Stimulated activated effector memory CD8-positive, alpha-beta T cell treated with anti-CD3 and anti-CD28 coated beads, Interleukin-12 subunit alpha, Interleukin-12 subunit beta, amount 100 ng/mL, for 72 hours (primary cell): ENCODE data around the gene LRRC14B.
A peak's percentile ranks its signal among the peaks of the same experiment; 100 is the strongest.
"Not testable (repeated sequence)": the region's sequence is repeated elsewhere in the genome, so short reads cannot be mapped to it uniquely, and the experiment has no call there.

Experiments used
- ATAC-seq: fragments of 150-1000 bp; cut with Tn5 transposase; 2 replicates; pipeline ENCODE4 v1.10.0; 2021
- DNase-seq, 2 donors: peaks; one replicate each; pipeline ENCODE4 v3.0.0; 2021 to 2022; ENCODE audit warnings: low spot score in 2 of 2
- H3K27ac Mint-ChIP-seq: one replicate; pipeline ENCODE4 v1.8.0; 2022; ENCODE audit warnings: mild to moderate bottlenecking, mixed read lengths
- H3K36me3 Mint-ChIP-seq: one replicate; pipeline ENCODE4 v1.8.0; 2022; ENCODE audit warnings: mild to moderate bottlenecking, mixed read lengths
- H3K4me1 Mint-ChIP-seq: one replicate; pipeline ENCODE4 v1.8.0; 2022; ENCODE audit warnings: mixed read lengths
- H3K4me3 Mint-ChIP-seq: one replicate; pipeline ENCODE4 v1.8.0; 2022; ENCODE audit warnings: mild to moderate bottlenecking, mixed read lengths
- H3K9me3 Mint-ChIP-seq: one replicate; pipeline ENCODE4 v1.8.0; 2022; ENCODE audit warnings: mixed read lengths

LRRC14B gene

DNA sequence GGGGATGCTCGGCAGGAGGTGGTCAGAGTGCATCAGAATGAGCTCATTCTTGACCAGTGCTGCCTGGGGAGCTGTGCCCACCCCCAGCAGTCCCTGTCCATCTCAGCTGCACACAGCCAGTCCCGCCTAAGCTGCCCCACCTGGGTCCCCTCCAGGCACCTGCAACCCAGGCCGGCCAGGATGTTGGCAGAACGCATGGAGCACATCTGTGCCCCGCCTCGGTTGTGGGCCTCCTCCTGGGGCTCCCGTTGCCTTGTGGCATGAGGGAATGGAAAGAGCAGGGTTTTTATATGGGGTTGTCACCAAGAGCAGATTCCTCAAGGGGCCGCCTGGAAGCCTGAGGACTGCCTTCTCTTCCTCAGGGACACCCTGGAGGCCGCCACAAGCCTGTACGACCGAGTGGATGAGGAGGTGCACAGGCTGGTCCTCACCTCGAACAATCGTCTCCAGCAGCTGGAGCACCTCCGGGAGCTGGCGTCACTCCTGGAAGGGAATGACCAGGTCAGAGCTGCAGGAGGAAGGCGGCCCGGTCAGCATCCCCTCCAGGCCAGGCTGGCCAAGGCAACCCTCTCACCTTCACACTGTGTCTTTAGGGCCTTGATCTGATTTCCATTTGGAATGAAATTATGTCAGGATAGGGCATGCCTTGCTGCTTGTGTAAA, 34.8 kb upstream of the LRRC14B start:
- peak; percentile 16 for ATAC-seq
- DNase-seq: no peak
- Mint-ChIP-seq H3K4me1 (peaks cover 10% of the 10 kb centered on the region), H3K9me3 (no peaks in the 10 kb centered on the region), H3K4me3 (no peak overlapping the region), H3K27ac (no peak overlapping the region), H3K36me3 (no peaks in the 10 kb centered on the region)

DNA sequence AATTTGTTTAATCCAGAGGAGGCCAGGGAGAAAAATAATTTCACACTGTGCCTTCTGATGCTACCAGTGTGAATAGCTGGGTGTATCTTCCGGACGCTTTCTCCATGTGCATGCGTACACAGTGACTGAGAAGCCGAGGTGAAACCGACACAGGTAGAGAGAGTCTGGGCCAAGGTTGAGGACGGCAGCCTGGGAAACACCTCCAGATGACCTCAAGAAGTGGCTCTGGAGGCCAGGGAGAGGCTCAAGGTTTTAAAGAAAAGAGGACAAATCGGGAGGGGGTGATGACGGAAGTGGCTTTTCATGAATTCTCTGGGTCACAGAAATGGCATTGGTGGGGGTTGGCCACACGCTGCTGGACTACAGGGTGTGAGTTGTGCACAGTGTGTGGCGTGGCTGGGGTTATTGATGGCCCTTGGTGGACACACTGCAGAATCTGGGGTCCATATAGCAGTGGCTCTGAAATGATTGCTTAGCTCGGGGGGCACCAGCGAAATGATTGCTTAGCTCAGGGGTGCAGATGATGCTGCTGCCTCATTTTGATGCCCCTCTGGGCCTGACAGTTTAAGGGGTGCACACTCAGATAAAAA, 34.1 kb upstream of the LRRC14B start:
- ATAC-seq (no peak), DNase-seq (no peak)
- Mint-ChIP-seq H3K36me3 (no peaks in the 10 kb centered on the region), H3K9me3 (no peaks in the 10 kb centered on the region), H3K27ac (no peak overlapping the region), H3K4me3 (no peak overlapping the region), H3K4me1 (peaks cover 10% of the 10 kb centered on the region)

DNA sequence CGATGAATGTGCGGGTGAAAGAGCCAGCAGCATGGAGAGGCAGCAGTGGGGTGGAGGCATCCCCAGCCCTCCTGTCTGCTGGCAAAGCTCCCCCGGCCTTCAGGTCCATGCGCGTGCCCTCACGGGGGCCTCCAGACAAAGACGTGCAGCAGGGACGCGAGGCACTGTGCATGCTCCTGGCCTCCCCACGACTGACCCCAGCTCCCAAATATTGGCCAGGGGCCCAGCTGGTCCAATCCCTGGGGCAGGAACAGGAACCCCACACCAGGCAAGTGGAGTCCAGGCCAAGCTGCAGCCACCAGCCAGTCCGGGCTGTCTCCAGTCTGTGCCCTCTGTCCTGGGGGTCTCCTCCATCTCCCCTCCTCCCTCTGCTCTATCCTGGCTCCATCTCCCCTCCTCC, 33.5 kb upstream of the LRRC14B start:
- Mint-ChIP-seq H3K9me3 (no peaks in the 10 kb centered on the region), H3K4me3 (no peak overlapping the region), H3K36me3 (no peaks in the 10 kb centered on the region), H3K27ac (no peak overlapping the region), H3K4me1 (peaks cover 10% of the 10 kb centered on the region)
- DNase-seq: no peak
- no peak for ATAC-seq

DNA sequence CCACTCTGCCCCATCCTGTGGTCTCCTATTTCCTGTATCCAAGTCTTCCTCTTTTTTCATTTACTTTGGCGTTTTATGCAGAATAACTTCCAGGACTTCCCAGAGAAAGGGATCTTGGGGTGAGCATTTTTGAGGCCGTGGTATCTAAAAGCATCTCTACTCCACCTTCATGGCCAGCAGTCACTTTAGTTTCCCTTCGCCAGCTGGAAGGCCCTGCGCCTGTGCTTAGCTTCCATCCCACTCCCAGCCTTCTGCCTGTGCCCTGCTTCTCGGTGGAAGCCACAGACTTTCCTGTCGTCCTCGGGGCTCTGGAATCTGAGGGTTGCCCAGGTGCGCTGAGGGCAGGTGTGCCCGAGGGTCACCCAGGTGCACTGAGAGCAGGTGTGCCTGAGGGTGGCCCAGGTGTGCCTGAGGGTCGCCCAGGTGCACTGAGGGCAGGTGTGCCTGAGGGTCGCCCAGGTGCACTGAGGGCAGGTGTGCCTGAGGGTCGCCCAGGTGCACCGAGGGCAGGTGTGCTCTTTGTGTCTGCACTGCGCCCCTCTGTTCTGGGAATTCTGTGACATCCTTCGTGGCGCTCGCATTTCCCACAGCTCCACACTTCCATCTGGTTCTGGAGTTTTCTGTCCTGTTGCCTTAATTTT, 32.4 kb upstream of the LRRC14B start:
- peaks cover 10% of the 10 kb centered on the region for H3K4me1 Mint-ChIP-seq
- H3K4me3 Mint-ChIP-seq: no peak overlapping the region
- DNase-seq (no peak), ATAC-seq (no peak)
- H3K9me3 Mint-ChIP-seq: no peaks in the 10 kb centered on the region
- peak overlapping the region; percentile 27 for H3K27ac Mint-ChIP-seq
- no peaks in the 10 kb centered on the region for H3K36me3 Mint-ChIP-seq

DNA sequence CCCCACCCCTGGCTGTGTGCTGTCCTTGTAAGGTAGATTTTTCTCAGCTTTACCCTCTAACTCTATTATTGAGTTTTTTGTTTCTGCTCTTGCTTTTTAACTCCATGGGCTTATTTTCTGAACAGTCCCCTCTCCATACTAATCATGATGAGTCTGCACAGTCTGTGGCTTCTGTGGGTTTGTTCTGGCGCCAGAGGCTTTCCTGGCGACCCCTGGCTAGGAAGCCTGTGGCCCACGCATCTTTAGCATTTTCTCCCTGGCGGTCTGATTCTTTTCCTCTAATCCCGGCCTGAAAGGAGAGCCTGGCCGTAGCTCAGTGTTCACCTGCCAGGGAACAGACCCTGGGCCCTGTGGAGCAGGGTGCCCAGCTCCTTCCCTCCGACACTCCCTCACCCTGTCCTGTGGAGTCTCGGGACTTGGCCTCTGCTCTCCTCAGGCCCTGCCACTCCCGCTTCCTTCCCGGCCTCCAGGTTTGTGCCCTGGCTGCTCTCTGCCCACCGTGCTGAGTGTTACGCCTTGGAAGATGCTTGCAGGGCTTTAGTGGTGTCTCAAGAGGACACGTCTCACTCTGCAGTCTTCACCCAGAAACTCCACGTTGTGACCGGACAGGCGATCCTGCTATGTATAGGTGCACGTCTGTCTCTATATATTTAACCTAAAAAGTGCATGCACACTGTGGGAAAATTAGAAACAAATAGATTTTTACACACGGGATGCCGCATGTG, 31.7 kb upstream of the LRRC14B start:
- Mint-ChIP-seq H3K27ac (no peak overlapping the region), H3K4me3 (no peak overlapping the region), H3K4me1 (peaks cover 10% of the 10 kb centered on the region), H3K9me3 (no peaks in the 10 kb centered on the region), H3K36me3 (no peaks in the 10 kb centered on the region)
- ATAC-seq: no peak
- DNase-seq: no peak

DNA sequence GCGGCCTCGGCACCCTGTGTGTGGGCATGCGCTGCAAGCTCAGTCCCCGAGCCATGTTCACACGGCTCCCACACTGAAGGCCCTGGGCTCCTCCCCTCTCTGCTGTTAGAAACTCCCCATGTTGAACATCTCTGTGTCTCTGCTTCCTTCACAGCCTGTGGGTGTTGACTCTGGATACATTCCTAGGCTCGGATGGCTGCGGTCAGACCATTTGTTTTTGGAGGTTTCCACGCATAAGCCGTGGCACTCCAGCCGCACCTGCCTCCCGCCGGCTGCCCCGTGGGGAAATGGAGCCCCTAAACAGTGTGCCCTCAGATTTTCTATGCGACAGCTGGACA, 31.2 kb upstream of the LRRC14B start:
- H3K4me1 Mint-ChIP-seq: peaks cover 10% of the 10 kb centered on the region
- no peak for DNase-seq
- H3K4me3 Mint-ChIP-seq: no peak overlapping the region
- no peak for ATAC-seq
- H3K9me3 Mint-ChIP-seq: no peaks in the 10 kb centered on the region
- H3K36me3 Mint-ChIP-seq: no peaks in the 10 kb centered on the region
- no peak overlapping the region for H3K27ac Mint-ChIP-seq

DNA sequence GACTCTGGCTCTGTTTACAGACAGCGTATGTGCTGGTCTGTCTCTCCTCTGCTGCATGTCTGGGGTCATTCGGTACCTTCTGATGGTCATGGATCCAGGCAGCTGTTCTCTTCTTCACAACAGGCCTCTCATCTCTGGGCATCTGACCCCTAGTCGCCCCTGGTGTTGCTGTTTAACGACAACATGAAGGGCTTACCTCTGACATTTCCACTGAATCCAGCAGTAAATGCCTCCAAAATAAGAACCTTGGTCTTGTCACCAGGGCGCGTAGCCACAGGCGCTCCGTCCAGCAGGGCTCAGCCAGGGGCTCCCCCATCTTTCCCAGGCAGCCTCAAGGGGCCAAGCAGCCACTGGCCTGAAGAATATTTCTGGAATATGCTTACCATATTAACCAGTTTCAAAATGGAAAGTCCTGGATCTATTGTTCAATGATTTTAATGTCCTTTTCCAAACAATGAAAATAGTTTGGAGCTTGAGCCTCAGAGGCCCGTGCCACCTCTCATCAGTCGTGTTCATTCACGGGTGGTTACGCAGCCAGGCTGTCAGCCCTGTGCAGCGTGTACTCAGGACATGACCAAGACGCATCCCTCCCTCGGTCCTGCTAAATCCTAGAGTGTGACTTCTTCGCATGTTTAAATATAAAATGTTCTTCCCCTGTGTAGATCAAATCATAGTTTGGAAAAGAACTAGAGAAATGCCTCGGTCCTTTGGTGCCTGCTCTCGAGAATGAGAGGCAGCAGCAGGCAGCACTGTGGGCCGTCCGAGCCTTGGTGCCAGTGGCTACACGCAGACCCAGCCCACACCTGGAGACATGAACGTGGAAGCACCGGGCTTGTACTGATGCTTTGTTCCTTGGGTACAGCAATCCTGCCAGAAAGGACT, 30.1 kb upstream of the LRRC14B start:
- H3K9me3 Mint-ChIP-seq: no peaks in the 10 kb centered on the region
- H3K27ac Mint-ChIP-seq: no peak overlapping the region
- DNase-seq: no peak

DNA sequence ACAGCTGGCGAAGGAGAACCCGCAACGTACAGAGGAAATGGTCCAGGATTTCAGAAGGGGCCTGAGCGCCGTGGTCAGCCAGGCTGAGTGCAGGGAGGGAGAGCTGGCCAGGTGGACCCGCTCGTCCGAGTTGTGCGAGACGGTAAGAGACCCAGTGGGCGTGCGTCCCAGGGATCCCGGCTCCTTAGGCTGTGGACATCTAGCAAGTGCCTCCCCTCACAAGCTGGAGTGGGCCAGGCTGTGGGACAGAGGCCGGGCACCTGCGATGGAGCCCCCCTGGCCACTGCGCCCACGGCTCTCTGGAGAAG, 29.5 kb upstream of the LRRC14B start:
- no peaks in the 10 kb centered on the region for H3K36me3 Mint-ChIP-seq
- no peak for ATAC-seq
- H3K4me3 Mint-ChIP-seq: no peak overlapping the region
- DNase-seq: no peak
- no peaks in the 10 kb centered on the region for H3K9me3 Mint-ChIP-seq
- peaks cover 14% of the 10 kb centered on the region for H3K4me1 Mint-ChIP-seq
- no peak overlapping the region for H3K27ac Mint-ChIP-seq

More for the DNA sequence above, 30.1 kb upstream of the LRRC14B start:
- no peak for ATAC-seq
- Mint-ChIP-seq H3K4me1 (peaks cover 10% of the 10 kb centered on the region), H3K4me3 (no peak overlapping the region), H3K36me3 (no peaks in the 10 kb centered on the region)

DNA sequence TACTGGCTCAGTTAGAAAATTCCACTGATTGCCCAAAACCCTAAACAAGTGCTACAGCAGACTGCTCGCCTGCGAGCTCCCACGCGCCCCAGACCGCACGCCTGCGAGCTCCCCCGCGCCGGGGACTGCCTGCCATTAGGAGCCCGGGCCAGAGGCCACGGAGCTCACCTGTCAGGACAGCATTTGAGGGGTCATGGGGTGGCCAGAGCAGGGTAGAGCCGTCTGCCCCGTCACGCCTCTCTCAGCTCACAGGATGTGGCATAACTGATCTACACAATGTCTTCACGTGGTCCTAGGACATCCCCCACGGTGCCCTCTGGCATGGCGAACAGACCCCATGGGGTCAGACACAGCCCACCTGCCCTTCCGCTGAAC, 29.1 kb upstream of the LRRC14B start:
- Mint-ChIP-seq H3K27ac (no peak overlapping the region), H3K9me3 (no peaks in the 10 kb centered on the region), H3K36me3 (no peaks in the 10 kb centered on the region), H3K4me1 (peaks cover 14% of the 10 kb centered on the region), H3K4me3 (no peak overlapping the region)
- DNase-seq (no peak), ATAC-seq (no peak)

DNA sequence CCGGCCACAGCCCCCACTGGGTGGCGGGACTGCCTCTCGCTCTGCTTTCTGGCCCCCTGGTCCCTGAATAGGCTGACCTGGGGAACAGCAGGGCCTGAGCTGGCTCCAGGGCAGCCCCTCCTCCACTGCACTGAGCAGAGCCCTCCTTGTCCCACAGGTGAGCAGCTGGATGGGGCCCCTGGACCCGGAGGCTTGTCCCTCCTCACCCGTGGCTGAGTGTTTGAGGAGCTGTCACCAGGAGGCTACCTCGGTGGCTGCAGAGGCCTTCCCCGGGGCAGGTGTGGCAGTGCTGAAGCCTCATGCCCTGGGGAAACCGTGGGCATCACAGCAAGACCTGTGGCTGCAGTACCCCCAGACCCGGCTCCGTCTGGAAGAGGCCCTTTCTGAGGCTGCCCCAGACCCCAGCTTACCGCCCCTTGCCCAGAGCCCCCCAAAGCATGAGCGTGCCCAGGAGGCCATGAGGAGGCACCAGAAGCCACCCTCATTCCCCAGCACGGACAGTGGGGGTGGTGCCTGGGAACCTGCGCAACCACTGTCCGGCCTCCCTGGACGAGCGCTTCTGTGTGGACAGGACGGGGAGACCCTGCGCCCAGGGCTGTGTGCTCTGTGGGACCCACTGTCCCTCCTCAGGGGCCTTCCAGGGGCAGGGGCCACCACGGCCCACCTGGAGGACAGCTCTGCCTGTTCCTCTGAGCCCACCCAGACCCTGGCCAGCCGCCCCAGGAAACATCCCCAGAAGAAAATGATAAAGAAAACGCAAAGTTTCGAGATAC, 28.5 kb upstream of the LRRC14B start:
- Mint-ChIP-seq H3K4me3 (no peak overlapping the region), H3K9me3 (no peaks in the 10 kb centered on the region), H3K36me3 (no peaks in the 10 kb centered on the region), H3K4me1 (peaks cover 14% of the 10 kb centered on the region), H3K27ac (no peak overlapping the region)
- ATAC-seq (no peak), DNase-seq (no peak)

DNA sequence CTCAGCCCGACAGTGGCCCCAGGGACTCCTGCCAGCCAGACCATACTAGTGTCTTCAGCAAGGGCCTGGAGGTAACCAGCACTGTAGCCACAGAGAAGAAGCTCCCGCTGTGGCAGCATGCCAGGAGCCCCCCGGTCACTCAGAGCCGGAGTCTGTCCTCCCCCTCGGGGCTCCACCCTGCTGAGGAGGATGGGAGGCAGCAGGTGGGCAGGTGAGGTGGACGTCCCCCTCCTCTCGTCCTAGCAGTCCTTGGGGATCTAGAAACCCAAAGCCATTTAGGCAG, 28.0 kb upstream of the LRRC14B start:
- Mint-ChIP-seq H3K4me3 (no peak overlapping the region), H3K9me3 (no peaks in the 10 kb centered on the region), H3K27ac (no peak overlapping the region), H3K4me1 (peaks cover 14% of the 10 kb centered on the region), H3K36me3 (no peaks in the 10 kb centered on the region)
- no peak for ATAC-seq
- DNase-seq: no peak

DNA sequence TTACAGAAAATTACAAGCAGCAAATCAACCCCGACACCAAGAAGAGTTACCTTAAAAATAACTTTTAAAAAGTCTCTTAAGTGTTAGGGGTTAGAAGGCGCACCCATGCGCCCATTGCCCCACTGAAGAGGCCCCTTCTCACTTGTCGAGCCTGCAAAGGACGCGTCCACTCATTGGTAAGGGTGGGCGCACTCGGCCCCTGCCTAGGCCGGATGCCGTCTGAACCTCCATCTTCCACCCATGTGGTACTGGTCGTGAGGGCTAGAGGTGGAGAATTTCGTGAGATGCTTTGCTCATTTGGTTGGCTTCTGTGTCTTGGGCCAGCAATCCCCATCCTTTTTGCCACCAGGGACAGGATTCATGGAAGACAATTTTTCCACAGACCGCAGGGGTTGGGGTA, 27.5 kb upstream of the LRRC14B start:
- no peak for ATAC-seq
- Mint-ChIP-seq H3K36me3 (no peaks in the 10 kb centered on the region), H3K4me3 (no peak overlapping the region), H3K4me1 (peaks cover 14% of the 10 kb centered on the region), H3K9me3 (no peaks in the 10 kb centered on the region), H3K27ac (no peak overlapping the region)
- DNase-seq: no peak

DNA sequence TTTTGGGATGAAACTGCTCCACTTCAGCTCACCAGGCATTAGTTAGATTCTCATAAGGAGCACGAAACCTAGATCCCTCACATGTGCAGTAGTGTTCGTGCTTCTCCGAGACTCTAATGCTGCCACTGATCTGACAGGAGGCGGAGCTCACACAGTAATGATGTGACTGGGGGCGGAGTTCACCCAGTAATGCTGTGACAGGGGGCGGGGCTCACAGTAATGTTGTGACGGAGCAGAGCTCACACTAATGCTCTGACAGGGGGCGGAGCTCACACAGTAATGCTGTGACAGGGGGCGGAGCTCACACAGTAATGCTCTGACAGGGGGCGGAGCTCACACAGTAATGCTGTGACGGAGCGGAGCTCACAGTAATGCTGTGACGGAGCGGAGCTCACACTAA, 27.1 kb upstream of the LRRC14B start:
- Mint-ChIP-seq H3K36me3 (no peaks in the 10 kb centered on the region), H3K4me1 (peaks cover 12% of the 10 kb centered on the region), H3K27ac (no peak overlapping the region), H3K9me3 (no peaks in the 10 kb centered on the region), H3K4me3 (no peak overlapping the region)
- no peak for DNase-seq
- ATAC-seq: no peak

DNA sequence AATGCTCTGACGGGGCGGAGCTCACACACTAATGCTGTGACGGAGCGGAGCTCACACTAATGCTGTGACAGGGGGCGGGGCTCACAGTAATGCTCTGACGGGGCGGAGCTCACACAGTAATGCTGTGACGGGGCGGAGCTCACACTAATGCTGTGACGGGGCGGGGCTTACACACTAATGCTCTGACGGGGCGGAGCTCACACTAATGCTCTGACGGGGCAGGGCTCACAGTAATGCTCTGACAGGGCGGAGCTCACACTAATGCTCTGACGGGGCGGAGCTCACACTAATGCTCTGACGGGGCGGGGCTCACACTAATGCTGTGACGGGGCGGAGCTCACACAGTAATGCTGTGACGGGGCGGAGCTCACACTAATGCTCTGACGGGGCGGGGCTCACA, 26.5 kb upstream of the LRRC14B start:
- H3K9me3 Mint-ChIP-seq, H3K36me3 Mint-ChIP-seq, H3K4me3 Mint-ChIP-seq, H3K4me1 Mint-ChIP-seq, ATAC-seq, H3K27ac Mint-ChIP-seq, DNase-seq: not testable (repeated sequence)
